NCI-H187 (cell line): ENCODE results near the gene FAM204A.

Source experiments
- DNase-seq, 2 experiments: peaks; one replicate each; lab custom pipeline; 2025; lab: John Stamatoyannopoulos, UW

FAM204A gene

GRCh38 chr10:118282670-118283069 lies 59.5 kb downstream of the FAM204A start:
- no peak for DNase-seq

GRCh38 chr10:118278649-118279048 lies 63.5 kb downstream of the FAM204A start:
- DNase-seq = no peak

GRCh38 chr10:118277871-118278270 lies 64.3 kb downstream of the FAM204A start:
- DNase-seq = no peak

GRCh38 chr10:118276727-118277126 lies 65.4 kb downstream of the FAM204A start:
- DNase-seq = no peak

GRCh38 chr10:118276204-118276603 lies 65.9 kb downstream of the FAM204A start:
- DNase-seq = no peak

GRCh38 chr10:118273662-118274061 lies 68.5 kb downstream of the FAM204A start:
- no peak for DNase-seq

- DNase-seq = no peak
Observed at GRCh38 chr10:118272767-118273166, 69.4 kb downstream of the FAM204A start.

GRCh38 chr10:118272149-118272721 lies 69.9 kb downstream of the FAM204A start:
- no peak for DNase-seq

- DNase-seq = no peak
Observed at GRCh38 chr10:118271671-118272070, 70.5 kb downstream of the FAM204A start.

GRCh38 chr10:118266098-118266748 lies 75.9 kb downstream of the FAM204A start:
- no peak for DNase-seq

- no peak for DNase-seq
Observed at GRCh38 chr10:118264838-118265470, 77.2 kb downstream of the FAM204A start.

- DNase-seq = no peak
Observed at GRCh38 chr10:118264252-118264651, 77.9 kb downstream of the FAM204A start.

GRCh38 chr10:118262538-118262937 lies 79.6 kb downstream of the FAM204A start:
- no peak for DNase-seq

GRCh38 chr10:118259288-118259906 lies 82.7 kb downstream of the FAM204A start:
- no peak for DNase-seq

GRCh38 chr10:118258285-118258684 lies 83.8 kb downstream of the FAM204A start:
- DNase-seq = no peak

- no peak for DNase-seq
Observed at GRCh38 chr10:118256825-118257570, 85.1 kb downstream of the FAM204A start.

- no peak for DNase-seq
Observed at GRCh38 chr10:118256209-118256608, 85.9 kb downstream of the FAM204A start.

- DNase-seq = no peak
Observed at GRCh38 chr10:118255355-118255754, 86.8 kb downstream of the FAM204A start.

- no peak for DNase-seq
Observed at GRCh38 chr10:118254654-118255053, 87.5 kb downstream of the FAM204A start.

- DNase-seq = no peak
Observed at GRCh38 chr10:118253397-118253796, 88.7 kb downstream of the FAM204A start.

- DNase-seq = no peak
Observed at GRCh38 chr10:118251791-118252190, 90.3 kb downstream of the FAM204A start.

- no peak for DNase-seq
Observed at GRCh38 chr10:118249714-118250113, 92.4 kb downstream of the FAM204A start.
